Eye (tissue), 1 donor: ENCODE data around the gene INTU.
"Not testable (repeated sequence)": the region's sequence is repeated elsewhere in the genome, so short reads cannot be mapped to it uniquely, and the experiment has no call there.

ENCODE experiments used
- DNase-seq: peaks from one replicate; pipeline ENCODE4 v3.0.0-alpha.2; 2015

INTU gene

GRCh38 chr4:127648061-127648460 is 15.3 kb downstream of the INTU start:
- no peak for DNase-seq

DNA sequence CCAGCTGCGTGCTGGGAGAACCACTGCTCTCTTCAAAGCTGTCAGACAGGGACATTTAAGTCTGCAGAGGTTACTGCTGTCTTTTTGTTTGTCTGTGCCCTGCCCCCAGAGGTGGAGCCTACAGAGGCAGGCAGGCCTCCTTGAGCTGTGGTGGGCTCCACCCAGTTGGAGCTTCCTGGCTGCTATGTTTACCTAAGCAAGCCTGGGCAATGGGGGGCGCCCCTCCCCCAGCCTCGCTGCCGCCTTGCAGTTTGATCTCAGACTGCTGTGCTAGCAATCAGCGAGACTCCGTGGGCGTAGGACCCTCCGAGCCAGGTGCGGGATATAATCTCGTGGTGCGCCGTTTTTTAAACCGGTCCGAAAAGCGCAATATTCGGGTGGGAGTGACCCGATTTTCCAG is 22.8 kb downstream of the INTU start:
- DNase-seq: not testable (repeated sequence)

DNA sequence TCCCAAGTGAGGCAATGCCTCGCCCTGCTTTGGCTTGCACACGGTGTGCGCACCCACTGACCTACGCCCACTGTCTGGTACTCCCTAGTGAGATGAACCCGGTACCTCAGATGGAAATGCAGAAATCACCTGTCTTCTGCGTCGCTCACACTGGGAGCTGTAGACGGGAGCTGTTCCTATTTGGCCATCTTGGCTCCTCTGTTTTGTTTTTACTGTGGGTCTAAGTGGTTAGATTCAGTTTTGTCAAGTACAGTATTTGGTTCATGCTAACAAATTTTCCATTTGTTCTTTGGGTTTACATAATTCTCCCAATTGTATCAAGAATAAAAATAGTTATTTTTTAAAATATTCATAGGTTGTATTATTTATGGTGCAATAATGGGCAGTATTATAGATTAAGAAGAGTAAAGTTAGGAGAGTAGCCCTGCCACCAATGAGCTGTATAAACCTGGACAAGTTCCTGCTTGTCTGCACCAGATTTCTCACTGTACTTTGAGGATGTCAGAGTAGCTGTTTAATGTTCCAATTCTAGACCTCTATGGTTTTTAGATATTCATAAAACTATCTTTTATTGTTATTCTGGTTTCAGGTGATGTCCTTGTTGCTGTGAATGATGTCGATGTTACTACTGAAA is 23.4 kb downstream of the INTU start:
- DNase-seq: no peak

DNA sequence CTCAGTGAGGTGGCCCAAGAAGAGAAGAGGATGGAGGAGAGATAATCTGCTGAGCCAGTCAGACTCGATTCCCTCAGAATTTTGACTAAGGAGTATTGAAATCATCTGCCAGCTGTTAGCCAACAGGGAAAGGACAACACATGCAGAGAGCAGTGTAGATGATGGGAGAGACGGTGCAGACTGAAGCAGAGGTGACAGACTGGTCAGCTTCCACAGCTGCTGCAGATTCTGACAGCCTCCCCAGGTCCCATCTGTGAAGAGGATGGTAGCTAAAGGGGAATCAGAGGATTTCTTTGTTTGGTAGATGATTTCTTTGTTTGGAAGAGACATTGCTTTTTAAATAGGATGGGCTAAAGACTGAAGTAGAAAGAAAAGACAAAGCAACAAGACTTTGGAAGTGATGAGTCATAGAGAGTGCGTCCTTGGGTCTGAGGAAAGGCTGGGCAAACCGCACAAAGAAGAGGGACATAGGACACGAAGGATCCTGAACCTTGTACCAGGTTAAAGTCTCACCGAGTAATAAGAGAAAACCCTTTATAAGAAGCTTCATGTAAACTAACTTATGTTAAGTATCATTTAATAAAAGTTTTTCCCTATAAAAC is 27.6 kb downstream of the INTU start:
- DNase-seq: peak; percentile 11

GRCh38 chr4:127667116-127667515 is 34.4 kb downstream of the INTU start:
- DNase-seq: peak; percentile 40

GRCh38 chr4:127667772-127668171 is 35.0 kb downstream of the INTU start:
- peak; percentile 19 for DNase-seq

GRCh38 chr4:127668770-127669169 is 36.0 kb downstream of the INTU start:
- peak; percentile 41 for DNase-seq

DNA sequence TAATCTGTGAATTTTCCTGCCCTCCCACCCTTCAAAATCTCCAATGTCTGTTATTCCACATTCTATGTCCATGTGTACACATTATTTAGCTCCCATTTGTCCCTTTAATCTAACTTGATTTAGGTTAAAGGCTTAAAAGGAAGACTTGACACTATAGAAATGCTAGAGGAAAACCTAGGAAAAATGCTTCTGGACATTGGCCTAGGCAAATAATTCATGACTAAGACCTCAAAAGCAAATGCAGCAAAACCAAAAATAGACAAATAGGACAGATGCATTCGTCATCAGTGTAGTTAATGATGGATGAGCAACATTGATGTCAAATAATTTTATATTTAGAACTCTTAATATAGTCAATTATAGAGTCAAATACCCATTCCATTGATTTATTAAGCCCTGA is 36.9 kb downstream of the INTU start:
- DNase-seq: no peak

- DNase-seq: no peak
Observed at GRCh38 chr4:127672111-127672510, 39.4 kb downstream of the INTU start.

- no peak for DNase-seq
Observed at GRCh38 chr4:127685292-127685691, 52.5 kb downstream of the INTU start.

- no peak for DNase-seq
Observed at GRCh38 chr4:127686658-127687057, 53.9 kb downstream of the INTU start.

- DNase-seq: no peak
Observed at GRCh38 chr4:127687580-127687979, 54.8 kb downstream of the INTU start.

GRCh38 chr4:127698789-127699200 is 66.0 kb downstream of the INTU start:
- no peak for DNase-seq

DNA sequence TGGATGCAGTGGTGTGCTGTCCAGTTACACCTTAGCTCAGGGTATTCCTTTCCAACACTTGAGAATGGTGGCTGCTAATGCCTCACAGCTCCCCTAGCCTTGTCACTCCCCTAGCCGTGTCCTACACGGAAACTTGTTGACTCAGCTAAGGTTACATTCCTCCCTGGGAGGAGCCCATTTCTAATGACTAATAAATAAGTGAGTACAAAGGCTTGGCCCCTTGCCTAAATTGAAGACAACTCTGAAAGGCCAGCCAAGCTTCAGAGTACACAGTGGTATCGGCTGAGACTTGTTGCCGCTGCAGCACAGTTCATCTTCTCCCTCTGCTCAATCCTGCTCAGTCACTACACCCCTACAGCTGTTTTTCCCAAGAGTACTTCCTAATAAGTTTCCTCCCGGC is 76.2 kb downstream of the INTU start:
- peak; percentile 7 for DNase-seq

DNA sequence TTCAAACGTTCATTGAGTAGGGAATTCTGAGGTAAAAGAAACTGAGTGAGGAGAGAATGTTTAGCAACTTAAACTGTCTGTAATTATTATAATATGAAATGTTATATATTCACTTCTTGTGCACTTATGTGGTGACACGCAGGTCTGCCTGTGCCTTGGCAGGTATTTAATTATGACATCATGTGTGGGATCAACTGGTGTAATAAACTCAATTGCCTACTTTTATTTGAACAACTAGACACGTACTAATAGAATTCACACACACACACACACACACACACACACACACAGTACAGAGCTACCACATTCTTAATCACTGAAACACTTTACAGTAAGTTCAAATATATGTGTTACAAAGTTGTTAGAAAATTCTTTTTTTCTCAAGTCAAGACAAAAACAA is 76.7 kb downstream of the INTU start:
- no peak for DNase-seq

GRCh38 chr4:127730142-127730913 is 97.6 kb downstream of the INTU start, which contains the start of gene SLC25A31:
Gene SLC25A31 (plus strand): TSS chr4:127730400. CDS start chr4:127730546, 146 bp downstream.
- no peak for DNase-seq

DNA sequence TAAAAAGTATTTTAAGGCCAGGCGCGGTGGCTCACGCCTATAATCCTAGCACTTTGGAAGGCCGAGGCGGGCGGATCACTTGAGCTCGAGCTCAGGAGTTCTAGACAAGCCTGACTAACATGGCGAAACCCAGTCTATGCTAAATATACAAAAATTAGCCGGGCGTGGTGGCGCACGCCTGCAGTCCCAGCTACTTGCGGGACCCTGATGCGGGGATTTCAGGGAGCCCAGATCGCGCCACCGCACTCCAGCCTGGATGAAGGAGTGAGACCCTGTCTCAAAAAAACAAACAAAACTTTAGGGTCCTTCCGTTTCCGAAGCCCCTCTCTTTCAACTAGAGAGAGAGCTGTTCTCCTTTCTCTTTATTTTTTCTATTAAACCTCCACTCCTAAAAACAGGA is 98.6 kb downstream of the INTU start:
- no peak for DNase-seq

GRCh38 chr4:127732623-127733328 is 100.0 kb downstream of the INTU start:
- peak; percentile 66 for DNase-seq

DNA sequence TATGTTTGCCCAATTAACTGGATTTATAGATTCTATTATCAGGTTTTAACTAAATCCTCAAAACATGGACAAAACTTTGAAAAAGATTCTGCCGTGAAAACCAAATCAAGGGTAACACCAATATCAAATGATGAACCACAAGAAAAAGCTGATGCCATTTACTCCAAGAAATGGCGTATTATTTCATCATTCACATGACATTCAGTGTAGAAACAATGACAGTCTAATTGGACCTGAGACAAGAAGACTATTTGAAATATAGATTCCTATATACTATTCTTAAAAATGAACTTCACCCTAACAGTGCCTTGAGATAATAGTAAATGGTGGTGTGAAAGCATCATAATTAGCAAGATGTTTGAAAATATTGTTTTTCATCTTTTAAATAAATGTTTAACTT is 102.2 kb downstream of the INTU start:
- no peak for DNase-seq

DNA sequence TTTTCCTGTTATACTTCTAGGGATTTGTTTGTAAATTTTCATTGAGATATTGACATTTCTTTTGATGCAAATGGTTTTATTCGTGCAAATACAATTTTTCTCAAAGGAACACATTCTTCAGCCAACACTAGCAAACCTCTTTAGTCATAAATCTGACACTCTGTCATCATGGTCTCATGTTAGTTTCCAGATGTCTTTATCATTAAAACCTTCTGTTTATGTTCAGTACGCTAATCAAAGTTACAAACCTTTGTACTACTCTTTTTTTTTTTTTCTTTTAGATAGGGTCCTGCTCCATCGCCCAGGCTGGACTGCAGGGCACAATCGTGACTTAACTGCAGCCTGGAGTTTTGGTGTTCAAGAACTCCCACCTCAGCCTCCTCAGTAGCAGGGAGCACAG is 104.5 kb downstream of the INTU start:
- no peak for DNase-seq

- DNase-seq: no peak
Observed at GRCh38 chr4:127741247-127741646, 108.5 kb downstream of the INTU start.

DNA sequence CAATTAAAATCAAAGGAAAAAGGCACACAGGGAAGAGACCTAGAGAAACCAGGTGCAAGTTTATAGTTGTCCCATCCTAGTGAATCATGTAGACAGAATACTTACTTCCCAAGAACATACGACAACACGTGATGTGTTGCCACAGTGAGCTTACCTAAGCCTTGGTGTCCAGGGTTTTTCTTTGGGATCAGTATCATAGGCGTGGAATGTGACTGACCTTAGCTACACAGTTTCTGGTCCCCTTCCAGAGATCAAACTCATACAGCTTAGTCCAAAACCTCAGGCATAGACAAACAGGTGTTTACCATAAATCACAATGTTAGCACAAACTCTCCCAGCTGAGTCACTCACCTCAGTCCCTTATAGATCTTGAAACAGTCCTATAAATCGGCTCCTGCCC is 115.1 kb downstream of the INTU start:
- no peak for DNase-seq

- DNase-seq: no peak
Observed at GRCh38 chr4:127748957-127749356, 116.2 kb downstream of the INTU start.
